ENCODE measurements around the gene TRMT61A.

DNA sequence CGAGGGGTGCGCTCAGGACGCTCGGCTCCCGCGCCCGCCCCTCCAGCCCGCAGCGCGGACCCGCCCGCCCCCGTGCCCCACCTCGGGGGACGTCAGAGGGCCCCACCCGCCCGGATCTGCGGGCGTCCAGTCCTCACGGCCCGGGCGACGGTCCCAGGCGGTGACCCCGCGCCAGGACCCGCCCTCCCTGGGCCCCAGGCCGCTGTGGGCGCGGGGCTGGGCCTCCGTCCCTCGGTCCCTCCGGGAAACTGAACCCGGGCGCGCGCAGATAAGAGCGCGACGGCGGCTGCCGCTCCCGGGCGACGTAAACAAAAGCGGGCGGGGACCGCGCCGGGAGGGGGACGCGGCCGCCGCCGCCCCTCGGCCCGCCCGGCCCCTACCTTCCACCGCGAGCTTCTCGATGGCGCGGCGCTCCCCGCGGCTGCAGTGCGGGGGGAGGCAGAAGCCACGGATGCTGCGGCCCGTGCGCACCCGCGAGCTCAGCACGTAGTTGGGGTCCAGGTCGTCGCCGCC lies 7.5 kb upstream of the TRMT61A start:
- TF ChIP-seq CTCF (IDR thresholded peaks at IDR 0.05) (no peak), NFE2L1 (CRISPR knock-in tag; IDR thresholded peaks at IDR 0.05) (no peak), GTF2I (CRISPR knock-in tag; conservative IDR thresholded peaks at IDR 0.05) (no peak), TP53 (CRISPR knock-in tag; IDR thresholded peaks at IDR 0.05) (no peak), STAT6 (CRISPR knock-in tag; conservative IDR thresholded peaks at IDR 0.05; ENCODE audit: low read depth) (no peak; the same call in 1 of the 2 replicates)
- TF ChIP-seq, protein P1, sequence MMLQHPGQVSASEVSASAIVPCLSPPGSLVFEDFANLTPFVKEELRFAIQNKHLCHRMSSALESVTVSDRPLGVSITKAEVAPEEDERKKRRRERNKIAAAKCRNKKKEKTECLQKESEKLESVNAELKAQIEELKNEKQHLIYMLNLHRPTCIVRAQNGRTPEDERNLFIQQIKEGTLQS (CRISPR knock-in tag; conservative IDR thresholded peaks at IDR 0.05) = no peak
- TF ChIP-seq, protein P2, sequence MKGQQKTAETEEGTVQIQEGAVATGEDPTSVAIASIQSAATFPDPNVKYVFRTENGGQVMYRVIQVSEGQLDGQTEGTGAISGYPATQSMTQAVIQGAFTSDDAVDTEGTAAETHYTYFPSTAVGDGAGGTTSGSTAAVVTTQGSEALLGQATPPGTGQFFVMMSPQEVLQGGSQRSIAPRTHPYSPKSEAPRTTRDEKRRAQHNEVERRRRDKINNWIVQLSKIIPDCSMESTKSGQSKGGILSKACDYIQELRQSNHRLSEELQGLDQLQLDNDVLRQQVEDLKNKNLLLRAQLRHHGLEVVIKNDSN (CRISPR knock-in tag; IDR thresholded peaks at IDR 0.05) = no peak
- TF ChIP-seq, protein P3, sequence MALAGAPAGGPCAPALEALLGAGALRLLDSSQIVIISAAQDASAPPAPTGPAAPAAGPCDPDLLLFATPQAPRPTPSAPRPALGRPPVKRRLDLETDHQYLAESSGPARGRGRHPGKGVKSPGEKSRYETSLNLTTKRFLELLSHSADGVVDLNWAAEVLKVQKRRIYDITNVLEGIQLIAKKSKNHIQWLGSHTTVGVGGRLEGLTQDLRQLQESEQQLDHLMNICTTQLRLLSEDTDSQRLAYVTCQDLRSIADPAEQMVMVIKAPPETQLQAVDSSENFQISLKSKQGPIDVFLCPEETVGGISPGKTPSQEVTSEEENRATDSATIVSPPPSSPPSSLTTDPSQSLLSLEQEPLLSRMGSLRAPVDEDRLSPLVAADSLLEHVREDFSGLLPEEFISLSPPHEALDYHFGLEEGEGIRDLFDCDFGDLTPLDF (CRISPR knock-in tag; IDR thresholded peaks at IDR 0.05) = no peak
